ENCODE data around the gene HES7. TPM values are rescaled to one million over a fixed set of nuclear protein-coding genes. Genes with fewer than 3 reads are reported as not detected.
A peak's percentile ranks its signal among the peaks of the same experiment; 100 is the strongest.

The HES7 gene
- total RNA-seq, 1 experiment from 2014 or later = 0.61 TPM

GRCh38 chr17:8105957-8106398, 17.9 kb downstream of the HES7 start:
- Histone ChIP-seq H3K4me3 (replicated peaks in 1 of 2; ENCODE audit: low read depth in 1 of 2, low read length in 2 of 2) (no peak overlapping the region), H3K79me2 (ENCODE audit: insufficient read depth, low read length) (no peaks in the 10 kb centered on the region), H3K9me3 (ENCODE audit: control insufficient read depth in 1 of 2, insufficient read depth in 1 of 2, low read depth in 1 of 2, low read length in 2 of 2) (no peaks in the 10 kb centered on the region), H3K9me2 (ENCODE audit: insufficient read depth) (no peaks in the 10 kb centered on the region), H3K36me3 (ENCODE audit: control insufficient read depth in 1 of 2, insufficient read depth in 2 of 2, low read length in 2 of 2) (no peaks in the 10 kb centered on the region), H3K4me1 (ENCODE audit: control insufficient read depth in 1 of 2, insufficient read depth in 2 of 2, low read length in 2 of 2) (peaks cover 0 to 19% of the 10 kb centered on the region in 2 experiments; a peak in 3 of 4 replicates), H3K4me2 (ENCODE audit: low read length) (no peak overlapping the region), H4K20me1 (ENCODE audit: insufficient read depth) (no peaks in the 10 kb centered on the region), H2AFZ (ENCODE audit: low read depth, low read length, poor library complexity, severe bottlenecking) (no peak overlapping the region), H3K27ac (ENCODE audit: low read depth, low read length) (no peak overlapping the region), H3K9ac (ENCODE audit: low read length) (no peak overlapping the region), H3K27me3 (ENCODE audit: insufficient read depth, low read length) (no peaks in the 10 kb centered on the region)
- intact Hi-C loops (cut with micrococcal nuclease) = no loop called here
- no TSS peak for BruUV-seq (replicated peaks)
- no peak for ATAC-seq
- TF ChIP-seq EZH2 (IDR thresholded peaks at IDR 0.05) = no peak
- peak; percentile 16; the same call in 1 of the 2 replicates for TF ChIP-seq POLR2AphosphoS5 (IDR thresholded peaks at IDR 0.05; ENCODE audit: low read depth, low read length)
- TF ChIP-seq EGR1 (IDR thresholded peaks at IDR 0.05; ENCODE audit: low read depth) = peak; percentile 62
- peak; percentile 66; the same call in 1 of the 2 replicates for TF ChIP-seq CEBPB (IDR thresholded peaks at IDR 0.05; ENCODE audit: low read depth)
- no peak for DNase-seq (ENCODE audit: low read depth, low spot score)
- ChIA-PET CTCF (interaction anchor here (1.0 to 3.6 kb wide), 4 partner anchors 13 to 32 kb away, joined by 3 to 34 read pairs (median 4); no protein-coding TSS in a partner anchor), POLR2A (interaction anchor here (1.9 kb wide), 1 partner anchor 14 kb away, joined by 5 read pairs; no protein-coding TSS in a partner anchor), RAD21 (ENCODE audit: low non-redundant PET in 1 of 2, low total read pairs in 2 of 2, uncharacterized antibody in 2 of 2, unreplicated experiment in 2 of 2) (no interaction called here)

DNA sequence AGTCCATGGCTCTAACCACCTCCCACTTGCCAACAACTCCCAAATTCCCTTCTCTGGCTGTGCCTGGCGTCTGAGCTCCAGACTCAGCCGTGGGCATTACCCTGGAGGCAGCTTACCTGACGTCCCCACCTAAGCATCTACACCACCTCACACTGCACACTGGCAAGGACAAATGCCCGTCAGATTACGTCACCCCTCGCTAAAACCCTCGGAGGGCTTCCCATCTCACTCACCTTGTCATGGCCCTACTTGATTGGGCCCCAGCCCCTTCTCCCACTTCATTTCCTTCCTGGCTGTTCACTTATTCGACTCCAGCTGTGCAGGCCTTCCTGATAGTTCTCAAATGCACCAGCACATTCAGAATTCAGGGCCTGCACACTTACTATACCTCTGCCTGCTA, 19.0 kb downstream of the HES7 start:
- Histone ChIP-seq H3K4me1 (ENCODE audit: control insufficient read depth in 1 of 2, insufficient read depth in 2 of 2, low read length in 2 of 2) (peaks cover 0 to 12% of the 10 kb centered on the region in 2 experiments; a peak in 3 of 4 replicates), H3K27ac (ENCODE audit: low read depth, low read length) (no peak overlapping the region), H3K4me3 (replicated peaks in 1 of 2; ENCODE audit: low read depth in 1 of 2, low read length in 2 of 2) (no peak overlapping the region), H3K9ac (ENCODE audit: low read length) (no peak overlapping the region), H3K36me3 (ENCODE audit: control insufficient read depth in 1 of 2, insufficient read depth in 2 of 2, low read length in 2 of 2) (no peaks in the 10 kb centered on the region), H3K79me2 (ENCODE audit: insufficient read depth, low read length) (no peaks in the 10 kb centered on the region), H4K20me1 (ENCODE audit: insufficient read depth) (no peaks in the 10 kb centered on the region), H2AFZ (ENCODE audit: low read depth, low read length, poor library complexity, severe bottlenecking) (no peak overlapping the region), H3K27me3 (ENCODE audit: insufficient read depth, low read length) (no peaks in the 10 kb centered on the region), H3K4me2 (ENCODE audit: low read length) (no peak overlapping the region), H3K9me3 (ENCODE audit: control insufficient read depth in 1 of 2, insufficient read depth in 1 of 2, low read depth in 1 of 2, low read length in 2 of 2) (no peaks in the 10 kb centered on the region), H3K9me2 (ENCODE audit: insufficient read depth) (no peaks in the 10 kb centered on the region)
- RAD21 ChIA-PET (ENCODE audit: low non-redundant PET in 1 of 2, low total read pairs in 2 of 2, uncharacterized antibody in 2 of 2, unreplicated experiment in 2 of 2) = interaction anchor here in 1 of 2 experiments (0.6 kb wide), 1 partner anchor 30 kb away, joined by 4 read pairs; no protein-coding TSS in a partner anchor
- POLR2A ChIA-PET = no interaction called here
- DNase-seq (ENCODE audit: low read depth, low spot score) (no peak), ATAC-seq (no peak)
- intact Hi-C loops (cut with micrococcal nuclease) = no loop called here
- TF ChIP-seq POLR2AphosphoS5 (IDR thresholded peaks at IDR 0.05; ENCODE audit: low read depth, low read length) (no peak), JUND (IDR thresholded peaks at IDR 0.05) (no peak), POLR2A (IDR thresholded peaks at IDR 0.05; ENCODE audit: borderline replicate concordance, extremely low read depth, insufficient read depth, insufficient read length) (no peak), CBX3 (IDR thresholded peaks at IDR 0.05; ENCODE audit: low read depth) (no peak), EZH2 (IDR thresholded peaks at IDR 0.05) (no peak), ZFX (IDR thresholded peaks at IDR 0.05) (no peak), YY1 (IDR thresholded peaks at IDR 0.05; ENCODE audit: extremely low read depth, insufficient replicate concordance, low read depth, low read length) (no peak), CTCF (IDR thresholded peaks at IDR 0.05 in 2 of 3, conservative IDR thresholded peaks at IDR 0.05 in 1 of 3; ENCODE audit: borderline replicate concordance in 1 of 3, insufficient read depth in 1 of 3, low read depth in 2 of 3, low read length in 2 of 3) (no peak), FOSL1 (IDR thresholded peaks at IDR 0.05; ENCODE audit: low read depth) (no peak), SRF (IDR thresholded peaks at IDR 0.05; ENCODE audit: low read depth) (no peak)
- TF ChIP-seq, protein P1, sequence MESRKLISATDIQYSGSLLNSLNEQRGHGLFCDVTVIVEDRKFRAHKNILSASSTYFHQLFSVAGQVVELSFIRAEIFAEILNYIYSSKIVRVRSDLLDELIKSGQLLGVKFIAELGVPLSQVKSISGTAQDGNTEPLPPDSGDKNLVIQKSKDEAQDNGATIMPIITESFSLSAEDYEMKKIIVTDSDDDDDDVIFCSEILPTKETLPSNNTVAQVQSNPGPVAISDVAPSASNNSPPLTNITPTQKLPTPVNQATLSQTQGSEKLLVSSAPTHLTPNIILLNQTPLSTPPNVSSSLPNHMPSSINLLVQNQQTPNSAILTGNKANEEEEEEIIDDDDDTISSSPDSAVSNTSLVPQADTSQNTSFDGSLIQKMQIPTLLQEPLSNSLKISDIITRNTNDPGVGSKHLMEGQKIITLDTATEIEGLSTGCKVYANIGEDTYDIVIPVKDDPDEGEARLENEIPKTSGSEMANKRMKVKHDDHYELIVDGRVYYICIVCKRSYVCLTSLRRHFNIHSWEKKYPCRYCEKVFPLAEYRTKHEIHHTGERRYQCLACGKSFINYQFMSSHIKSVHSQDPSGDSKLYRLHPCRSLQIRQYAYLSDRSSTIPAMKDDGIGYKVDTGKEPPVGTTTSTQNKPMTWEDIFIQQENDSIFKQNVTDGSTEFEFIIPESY (IDR thresholded peaks at IDR 0.05; ENCODE audit: extremely low read depth, insufficient replicate concordance, low read length) = no peak
- TF ChIP-seq, protein P2, sequence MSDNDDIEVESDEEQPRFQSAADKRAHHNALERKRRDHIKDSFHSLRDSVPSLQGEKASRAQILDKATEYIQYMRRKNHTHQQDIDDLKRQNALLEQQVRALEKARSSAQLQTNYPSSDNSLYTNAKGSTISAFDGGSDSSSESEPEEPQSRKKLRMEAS (IDR thresholded peaks at IDR 0.05) = no peak
- CTCF ChIA-PET = interaction anchor here (1.0 to 3.6 kb wide), 4 partner anchors 11 to 45 kb away, joined by 3 to 34 read pairs (median 5); no protein-coding TSS in a partner anchor
- BruUV-seq (replicated peaks) = no TSS peak
